CMK (cell line): ENCODE data around the gene PLOD1.
"Not testable (repeated sequence)": the region's sequence is repeated elsewhere in the genome, so short reads cannot be mapped to it uniquely, and the experiment has no call there.

Experiments used
- DNase-seq: peaks from one replicate; pipeline ENCODE4 v3.0.0-alpha.2; 2010; ENCODE audit warnings: low read depth

Gene PLOD1

DNA sequence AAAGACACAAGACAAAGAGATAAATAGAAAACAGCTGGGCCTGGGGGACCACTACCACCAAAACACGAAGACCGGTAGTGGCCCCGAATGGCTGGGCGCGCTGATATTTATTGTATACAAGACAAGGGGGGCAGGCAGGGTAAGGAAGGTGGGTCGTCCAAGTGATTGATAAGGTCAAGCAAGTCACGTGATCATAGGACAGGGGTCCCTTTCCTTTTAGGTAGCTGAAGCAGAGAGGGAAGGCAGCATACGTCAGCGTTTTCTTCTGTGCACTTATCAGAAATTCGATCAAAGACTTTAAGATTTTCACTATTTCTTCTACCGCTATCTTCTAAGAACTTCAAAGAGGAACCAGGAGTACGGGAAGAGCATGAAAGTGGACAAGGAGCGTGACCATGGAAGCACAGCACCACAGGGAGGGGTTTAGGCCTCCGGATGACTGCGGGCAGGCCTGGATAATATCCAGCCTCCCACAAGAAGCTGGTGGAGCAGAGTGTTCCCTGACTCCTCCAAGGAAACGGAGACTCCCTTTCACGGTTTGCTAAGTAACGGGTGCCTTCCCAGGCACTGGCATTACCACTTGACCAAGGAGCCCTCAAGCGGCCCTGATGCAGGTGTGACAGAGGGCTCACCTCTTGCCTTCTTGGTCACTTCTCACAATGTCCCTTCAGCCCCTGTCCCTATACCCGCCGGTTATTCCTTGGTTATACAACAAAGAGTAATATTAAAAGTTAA, 21.9 kb upstream of the PLOD1 start:
- not testable (repeated sequence) for DNase-seq

GRCh38 chr1:11913291-11913690, 21.2 kb upstream of the PLOD1 start:
- no peak for DNase-seq

DNA sequence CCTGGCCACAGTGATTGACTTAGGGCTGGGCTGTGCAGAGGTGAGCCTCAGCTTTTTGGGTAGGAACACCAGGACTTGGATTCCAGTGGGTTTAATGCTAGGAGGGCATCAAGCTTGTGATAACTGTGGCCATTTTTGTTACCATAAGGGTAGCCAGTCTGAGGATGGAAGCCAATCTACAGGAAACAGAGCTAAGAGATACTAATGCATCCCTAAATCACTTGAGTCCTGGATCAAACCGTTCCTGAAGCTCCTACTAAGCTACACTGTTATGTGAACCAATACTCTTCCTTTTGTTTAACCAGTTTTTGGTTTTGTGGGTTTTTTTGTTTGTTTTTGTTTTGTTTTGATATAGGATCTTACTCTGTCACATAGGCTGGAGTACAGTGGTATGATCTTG, 20.5 kb upstream of the PLOD1 start:
- no peak for DNase-seq

DNA sequence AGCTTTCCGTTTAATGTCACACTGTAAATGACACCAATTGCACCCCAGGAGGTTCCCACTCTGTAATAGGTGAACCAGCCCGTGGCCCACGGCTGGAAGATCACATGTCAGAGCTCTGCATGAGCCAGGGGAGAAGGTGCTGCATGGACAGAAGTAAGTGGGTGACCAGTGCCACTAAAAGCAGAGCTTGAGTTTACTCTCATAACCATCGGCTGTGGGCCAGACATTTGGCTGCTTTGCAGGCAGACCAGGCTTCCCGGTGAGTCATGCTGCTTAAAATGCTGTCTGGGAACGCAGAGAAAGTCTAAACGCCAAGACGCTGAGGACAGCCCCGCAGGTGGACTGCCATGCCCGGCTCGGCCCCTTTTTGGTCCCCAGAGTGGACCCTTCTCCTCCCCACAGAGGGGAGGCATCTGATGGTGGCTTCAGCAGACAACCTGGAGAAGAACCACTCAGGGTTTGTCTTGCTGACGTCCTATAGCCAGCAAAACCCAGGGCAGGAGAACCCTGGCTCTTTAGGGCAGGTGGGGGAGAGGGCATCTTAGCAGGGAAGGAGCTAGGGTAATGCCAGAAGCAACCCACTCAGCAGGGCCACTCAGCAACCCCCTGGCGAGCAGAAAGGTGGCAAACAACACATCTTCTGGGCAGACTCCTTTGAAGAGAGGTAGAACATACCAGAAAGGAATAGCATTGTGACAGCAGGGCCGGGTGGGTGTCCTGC, 15.6 kb upstream of the PLOD1 start:
- no peak for DNase-seq

DNA sequence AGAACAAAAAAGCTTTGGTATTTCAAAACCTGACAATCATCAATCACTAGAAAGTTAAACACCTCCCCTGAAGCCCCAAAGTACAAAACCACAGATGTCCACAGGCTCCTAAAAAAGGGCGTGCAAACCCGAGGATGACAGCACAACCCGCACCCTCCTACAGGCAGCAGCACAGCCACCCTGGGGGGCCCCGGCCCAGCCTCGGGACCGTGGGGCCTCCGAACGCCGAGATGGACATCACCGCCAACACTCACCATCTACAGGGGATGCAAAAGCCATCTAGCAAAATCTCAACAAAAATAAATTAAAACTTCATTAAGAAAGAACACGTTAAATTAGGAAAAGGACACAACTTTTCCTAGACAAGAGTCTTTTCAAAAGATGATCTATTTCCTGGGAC, 14.9 kb upstream of the PLOD1 start:
- DNase-seq = no peak

GRCh38 chr1:11920239-11920903, 14.1 kb upstream of the PLOD1 start:
- no peak for DNase-seq

GRCh38 chr1:11921022-11921421, 13.5 kb upstream of the PLOD1 start:
- no peak for DNase-seq

DNA sequence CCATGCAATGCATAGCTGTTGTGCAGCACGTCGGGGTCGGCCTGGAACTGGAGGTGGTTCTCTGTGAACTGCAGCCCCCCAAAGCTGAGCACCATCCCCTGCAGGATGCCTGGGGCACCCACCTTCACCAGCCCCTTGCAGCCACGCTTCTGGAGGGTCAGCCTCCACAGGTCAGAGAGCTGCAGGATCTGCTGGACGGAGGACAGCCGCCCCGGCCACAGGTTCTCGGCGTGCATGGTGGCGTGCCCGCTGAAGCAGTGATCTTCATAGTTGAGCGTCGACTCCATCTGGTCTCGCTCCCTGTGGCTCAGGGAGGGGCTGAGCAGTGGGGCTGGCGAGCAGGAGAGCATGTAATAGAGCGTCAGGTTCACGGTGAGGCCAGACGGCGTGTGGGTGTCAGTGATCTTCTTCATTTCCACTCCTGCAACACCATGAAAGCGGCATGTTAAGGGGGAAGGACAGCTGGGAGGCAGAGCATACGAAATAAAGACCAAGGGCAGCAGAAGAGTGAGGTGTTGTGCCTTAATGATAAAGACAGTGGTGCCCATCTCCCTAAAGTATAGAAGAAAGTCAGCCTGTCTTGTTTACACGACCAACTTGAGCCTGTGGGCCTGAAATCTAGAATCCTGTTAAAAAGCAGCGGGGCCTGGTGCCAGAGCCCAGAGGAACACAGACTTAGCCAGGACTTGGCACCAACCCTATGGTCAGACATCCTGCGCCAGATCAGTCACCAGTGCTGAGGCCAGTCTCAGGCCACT, 11.3 kb upstream of the PLOD1 start:
- DNase-seq = no peak

DNA sequence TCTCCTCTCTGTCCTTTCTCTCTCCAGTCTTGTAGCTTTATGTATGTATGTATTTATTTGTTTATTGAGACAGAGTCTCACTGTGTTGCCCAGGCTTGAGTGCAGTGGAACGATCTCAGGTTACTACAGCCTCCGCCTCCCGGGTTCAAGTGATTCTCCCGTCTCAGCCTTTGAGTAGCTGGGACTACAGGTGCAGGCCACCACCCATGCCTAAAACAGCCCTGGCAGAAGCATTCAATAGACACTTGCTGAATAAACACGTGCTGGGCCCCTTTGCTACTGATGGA, 10.7 kb upstream of the PLOD1 start:
- DNase-seq = no peak

DNA sequence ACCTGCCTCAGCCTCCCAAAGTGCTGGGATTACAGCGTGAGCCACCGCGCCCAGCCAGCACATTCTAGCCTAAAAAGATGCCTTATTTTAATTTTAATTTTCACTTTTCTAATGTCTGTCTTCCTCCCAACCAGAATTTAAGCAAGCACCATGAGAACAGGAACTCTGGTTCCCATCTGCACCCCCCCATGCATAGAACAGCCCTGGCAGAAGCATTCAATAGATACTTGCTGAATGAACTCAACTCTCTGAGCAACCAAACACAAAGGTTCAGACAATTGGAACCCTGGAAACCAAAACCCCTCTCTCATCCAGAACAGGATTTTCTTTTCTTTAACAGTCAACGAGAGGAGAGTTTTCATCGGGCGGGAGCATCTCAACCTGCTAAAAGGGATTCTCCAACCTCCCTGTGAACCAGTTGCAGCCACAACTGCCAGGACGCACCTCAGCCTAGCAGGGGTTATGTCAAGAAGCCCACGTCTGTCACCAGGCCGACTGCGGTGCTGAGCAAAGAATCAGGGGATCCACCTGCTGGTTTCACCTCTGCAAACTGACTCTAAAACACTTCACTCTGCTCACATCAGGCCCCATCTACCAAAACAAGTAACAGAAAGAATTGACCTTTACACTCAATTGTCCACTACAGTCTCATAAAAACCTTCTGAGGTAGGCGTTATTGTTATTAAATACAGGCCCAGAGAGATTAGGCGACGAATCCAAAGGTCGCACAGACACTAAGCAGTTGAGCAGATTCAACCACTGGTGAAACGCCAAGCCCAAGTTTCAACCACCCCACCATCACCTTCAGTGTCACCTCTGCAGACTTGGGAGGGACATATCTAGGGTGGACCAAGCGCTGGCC, 10.0 kb upstream of the PLOD1 start:
- no peak for DNase-seq

GRCh38 chr1:11925196-11925937, 9.2 kb upstream of the PLOD1 start:
- DNase-seq = not testable (repeated sequence)

GRCh38 chr1:11925938-11926292, 8.6 kb upstream of the PLOD1 start:
- DNase-seq = no peak

DNA sequence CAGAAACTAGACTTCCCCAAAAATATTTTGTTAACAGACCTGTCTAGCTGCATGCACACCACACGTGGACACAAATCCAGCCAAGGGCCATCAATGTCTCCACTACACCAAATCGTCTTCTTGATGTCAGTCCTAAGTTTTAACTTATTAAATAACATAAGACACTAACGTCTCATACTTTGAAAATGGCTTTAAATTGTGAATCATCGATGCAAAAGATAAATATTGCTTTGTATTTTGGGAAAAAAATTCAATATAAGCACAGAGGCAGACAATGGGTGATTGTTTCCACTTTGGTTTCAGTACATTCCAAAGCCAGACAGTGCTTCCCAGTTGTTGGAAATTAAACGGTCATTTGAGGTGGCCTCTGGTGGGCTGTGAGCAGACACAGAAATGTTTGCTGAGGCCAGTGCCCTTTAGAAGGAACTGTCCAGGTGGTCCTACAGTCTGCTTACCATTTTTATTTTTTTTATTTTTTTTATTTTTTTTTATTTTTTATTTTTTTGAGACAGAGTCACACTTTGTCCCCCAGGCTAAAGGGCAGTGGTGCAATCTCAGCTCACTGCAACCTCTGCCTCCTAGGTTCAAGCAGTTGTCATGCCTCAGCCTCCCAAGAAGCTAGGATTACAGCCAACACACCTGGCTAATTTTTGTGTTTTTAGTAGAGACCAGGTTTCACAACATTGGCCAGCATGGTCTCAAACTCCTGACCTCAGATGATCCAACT, 6.5 kb upstream of the PLOD1 start:
- DNase-seq = no peak

DNA sequence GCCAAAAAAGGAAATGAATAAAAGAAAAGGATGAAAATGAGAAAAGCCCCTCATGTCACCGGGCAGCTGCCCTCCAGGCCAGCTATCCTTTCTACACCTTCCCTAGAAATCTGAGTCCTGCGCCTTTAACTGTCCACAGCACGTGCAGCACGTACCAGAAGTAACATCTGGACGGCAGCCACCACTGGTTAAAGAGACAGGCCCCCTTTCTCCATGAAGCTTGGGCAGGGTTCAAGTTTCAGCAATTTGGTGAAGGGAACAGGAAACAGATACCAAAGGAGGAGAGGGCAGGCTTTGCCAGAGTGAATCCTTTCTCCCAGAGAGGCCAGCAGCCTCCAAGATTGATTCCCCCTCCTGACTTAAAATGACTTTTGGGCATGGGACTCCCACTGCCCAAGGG, 4.7 kb upstream of the PLOD1 start:
- DNase-seq = no peak

GRCh38 chr1:11930571-11931445, 3.7 kb upstream of the PLOD1 start:
- DNase-seq = no peak

DNA sequence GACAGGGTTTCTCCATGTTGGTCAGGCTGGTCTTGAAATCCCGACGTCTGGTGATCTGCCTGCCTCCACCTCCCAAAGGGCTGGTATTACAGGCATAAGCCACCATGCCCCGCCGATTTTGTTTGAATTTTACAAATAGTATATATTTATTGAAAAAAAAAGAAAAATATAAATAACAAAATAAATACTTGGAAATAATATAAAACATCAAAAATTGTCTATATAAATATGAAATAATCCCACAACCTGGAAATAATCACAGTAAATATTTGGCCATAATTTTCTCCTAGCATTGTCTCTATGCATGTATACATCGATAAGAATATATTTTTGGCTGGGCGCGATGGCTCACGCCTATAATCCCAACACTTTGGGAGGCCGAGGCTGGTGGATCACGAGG, 2.7 kb upstream of the PLOD1 start:
- no peak for DNase-seq

- DNase-seq = no peak
These were observed 518 bp downstream of the PLOD1 start for GRCh38 chr1:11935057-11935412.

- not testable (repeated sequence) for DNase-seq
These were observed 1.2 kb downstream of the PLOD1 start for GRCh38 chr1:11935733-11936132.

DNA sequence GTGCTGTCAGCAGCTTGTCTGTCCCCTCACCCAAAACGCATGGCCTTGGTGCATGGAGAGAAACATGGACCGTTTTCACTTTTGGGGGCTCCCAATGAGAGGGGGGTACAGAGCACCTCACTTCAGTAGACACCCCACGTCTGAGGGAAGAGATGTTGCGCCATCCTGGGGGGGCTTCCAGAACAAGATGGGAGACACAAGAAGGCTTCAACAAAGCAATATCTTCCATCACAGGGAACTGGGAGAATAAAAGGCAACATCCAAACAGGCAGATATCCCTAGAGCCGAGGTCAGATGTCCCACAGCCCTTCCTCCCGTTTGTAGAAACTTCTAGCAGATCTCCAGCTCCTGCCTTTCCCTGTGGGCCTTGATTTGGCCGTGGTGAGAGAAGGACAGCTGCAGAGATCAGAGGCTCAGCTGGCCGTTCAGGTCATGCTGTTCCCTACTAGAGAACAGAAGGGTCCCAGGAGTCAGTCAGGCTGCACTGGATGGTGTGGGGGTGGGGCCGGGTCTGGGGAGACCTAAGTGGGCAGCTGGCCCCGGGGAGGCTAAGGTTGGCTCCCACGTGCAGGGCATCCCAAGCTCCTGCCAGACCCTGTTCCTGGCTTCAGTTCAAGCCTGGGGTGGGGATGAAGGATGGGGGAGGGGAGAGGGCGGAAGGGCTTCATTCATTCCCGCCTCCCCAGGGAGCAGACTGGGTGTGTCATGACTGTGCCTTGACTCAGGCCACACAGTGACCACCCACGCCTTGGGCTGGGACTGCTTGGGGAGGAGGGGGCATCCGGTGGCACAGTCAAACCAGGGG, 4.4 kb downstream of the PLOD1 start:
- DNase-seq = no peak
